ENCODE data around the gene INTS1. TPM values are rescaled to one million over a fixed set of nuclear protein-coding genes. Genes with fewer than 3 reads are reported as not detected.

INTS1 gene
- total RNA-seq, 1 donor from 2014 or later, result 81.9 TPM

GRCh38 chr7:1433128-1433920 lies 70.9 kb downstream of the INTS1 start:
- no peak for DNase-seq (ENCODE audit: low read depth)
- H3K4me1 ChIP-seq (ENCODE audit: insufficient read depth, low read length), result peaks cover 4% of the 10 kb centered on the region
- H3K9me3 Mint-ChIP-seq (ENCODE audit: unreplicated experiment), result no peaks in the 10 kb centered on the region
- H3K27me3 ChIP-seq (ENCODE audit: insufficient read depth, low read length), result no peaks in the 10 kb centered on the region
- no peak overlapping the region for H3K27ac Mint-ChIP-seq (ENCODE audit: unreplicated experiment)
- H3K4me3 Mint-ChIP-seq (ENCODE audit: unreplicated experiment), result no peak overlapping the region
- H3K27me3 Mint-ChIP-seq (ENCODE audit: low read depth, unreplicated experiment), result peaks cover 4% of the 10 kb centered on the region
- H3K79me2 ChIP-seq (ENCODE audit: insufficient read depth, low read length), result no peaks in the 10 kb centered on the region
- no peaks in the 10 kb centered on the region for H3K36me3 ChIP-seq (ENCODE audit: insufficient read depth, low read length)
- no peak overlapping the region for H3K4me2 ChIP-seq (ENCODE audit: low read length)
- FAIRE-seq, result no peak
- no peak overlapping the region for H3K27ac ChIP-seq (ENCODE audit: low read depth, low read length)
- no peak overlapping the region for H3K9ac ChIP-seq (ENCODE audit: low read length)
- H4K20me1 ChIP-seq (ENCODE audit: insufficient read depth, low read length), result peaks cover 27% of the 10 kb centered on the region
- peaks cover 2% of the 10 kb centered on the region for H3K36me3 Mint-ChIP-seq (ENCODE audit: low read depth, unreplicated experiment)
- H3K9me3 ChIP-seq (ENCODE audit: insufficient read depth, low read depth, low read length), result no peaks in the 10 kb centered on the region
- no peaks in the 10 kb centered on the region for H3K4me1 Mint-ChIP-seq (ENCODE audit: low read depth, unreplicated experiment)
- no peak for TF ChIP-seq EZH2 (IDR thresholded peaks at IDR 0.05; ENCODE audit: insufficient read depth, low read length)
- TF ChIP-seq CTCF (IDR thresholded peaks at IDR 0.05; ENCODE audit: insufficient read depth, low read depth, low read length), result no peak
- H2AFZ ChIP-seq (ENCODE audit: low read depth, low read length), result no peak overlapping the region
- H3K4me3 ChIP-seq (ENCODE audit: insufficient read depth, low read depth, low read length), result no peak overlapping the region

- Histone ChIP-seq H3K9me3 (ENCODE audit: insufficient read depth, low read depth, low read length) (no peaks in the 10 kb centered on the region), H3K4me3 (ENCODE audit: insufficient read depth, low read depth, low read length) (no peak overlapping the region), H3K27me3 (ENCODE audit: insufficient read depth, low read length) (no peaks in the 10 kb centered on the region), H3K79me2 (ENCODE audit: insufficient read depth, low read length) (no peaks in the 10 kb centered on the region), H3K36me3 (ENCODE audit: insufficient read depth, low read length) (no peaks in the 10 kb centered on the region), H3K4me1 (ENCODE audit: insufficient read depth, low read length) (peaks cover 4% of the 10 kb centered on the region), H2AFZ (ENCODE audit: low read depth, low read length) (no peak overlapping the region), H3K9ac (ENCODE audit: low read length) (no peak overlapping the region), H4K20me1 (ENCODE audit: insufficient read depth, low read length) (peaks cover 27% of the 10 kb centered on the region), H3K27ac (ENCODE audit: low read depth, low read length) (no peak overlapping the region), H3K4me2 (ENCODE audit: low read length) (no peak overlapping the region)
- H3K9me3 Mint-ChIP-seq (ENCODE audit: unreplicated experiment), result no peaks in the 10 kb centered on the region
- H3K36me3 Mint-ChIP-seq (ENCODE audit: low read depth, unreplicated experiment), result peaks cover 2% of the 10 kb centered on the region
- no peak for FAIRE-seq
- H3K27me3 Mint-ChIP-seq (ENCODE audit: low read depth, unreplicated experiment), result peaks cover 6% of the 10 kb centered on the region
- TF ChIP-seq EZH2 (IDR thresholded peaks at IDR 0.05; ENCODE audit: insufficient read depth, low read length) (no peak), CTCF (IDR thresholded peaks at IDR 0.05; ENCODE audit: insufficient read depth, low read depth, low read length) (peak; percentile 59)
- no peak overlapping the region for H3K27ac Mint-ChIP-seq (ENCODE audit: unreplicated experiment)
- no peaks in the 10 kb centered on the region for H3K4me1 Mint-ChIP-seq (ENCODE audit: low read depth, unreplicated experiment)
- no peak overlapping the region for H3K4me3 Mint-ChIP-seq (ENCODE audit: unreplicated experiment)
- no peak for DNase-seq (ENCODE audit: low read depth)
Measured at GRCh38 chr7:1432411-1433082, 71.6 kb downstream of the INTS1 start.
